ENCODE results near the gene SENP3.

SENP3 gene

GRCh38 chr17:7557147-7557764 is 4.5 kb upstream of the SENP3 start:
- DNase-seq, result no peak

- peak; percentile 82 for DNase-seq
Measured at GRCh38 chr17:7557775-7558543, 3.8 kb upstream of the SENP3 start.

GRCh38 chr17:7558544-7559319 is 3.0 kb upstream of the SENP3 start, which contains the start of gene TNFSF13:
Gene TNFSF13, plus strand, starts transcription at chr17:7558750. Its CDS starts 290 bp downstream, at chr17:7559040.
- peak; percentile 77 for DNase-seq

- DNase-seq, result no peak
Measured at GRCh38 chr17:7559320-7560171, 2.2 kb upstream of the SENP3 start.

GRCh38 chr17:7560172-7561027 is 1.3 kb upstream of the SENP3 start:
- peak; percentile 19 for DNase-seq

GRCh38 chr17:7561028-7561575 is 617 bp upstream of the SENP3 start:
- peak; percentile 2 for DNase-seq

- DNase-seq, result no peak
Measured at GRCh38 chr17:7562208-7562605, 488 bp downstream of the SENP3 start.

GRCh38 chr17:7563115-7563869 is 1.6 kb downstream of the SENP3 start:
- DNase-seq, result no peak

- DNase-seq, result no peak
Measured at GRCh38 chr17:7569571-7569970, 7.9 kb downstream of the SENP3 start.

- no peak for DNase-seq
Measured at GRCh38 chr17:7570351-7570750, 8.6 kb downstream of the SENP3 start.

- no peak for DNase-seq
Measured at GRCh38 chr17:7572338-7572587, 10.5 kb downstream of the SENP3 start.

- DNase-seq, result peak; percentile 91
Measured at GRCh38 chr17:7572588-7573323, 11.0 kb downstream of the SENP3 start.

GRCh38 chr17:7573324-7574080 is 11.8 kb downstream of the SENP3 start:
- peak; percentile 54 for DNase-seq

GRCh38 chr17:7574176-7574953 is 12.6 kb downstream of the SENP3 start:
- no peak for DNase-seq

- no peak for DNase-seq
Measured at GRCh38 chr17:7575481-7575883, 13.8 kb downstream of the SENP3 start.

- DNase-seq, result no peak
Measured at GRCh38 chr17:7575959-7576358, 14.2 kb downstream of the SENP3 start.

- no peak for DNase-seq
Measured at GRCh38 chr17:7576432-7576937, 14.8 kb downstream of the SENP3 start.

Data from GF-D8 (cell line).